ENCODE data around the gene CADPS.

The CADPS gene

GRCh38 chr3:62805580-62806277 lies 69.5 kb downstream of the CADPS start:
- DNase-seq, result no peak

DNA sequence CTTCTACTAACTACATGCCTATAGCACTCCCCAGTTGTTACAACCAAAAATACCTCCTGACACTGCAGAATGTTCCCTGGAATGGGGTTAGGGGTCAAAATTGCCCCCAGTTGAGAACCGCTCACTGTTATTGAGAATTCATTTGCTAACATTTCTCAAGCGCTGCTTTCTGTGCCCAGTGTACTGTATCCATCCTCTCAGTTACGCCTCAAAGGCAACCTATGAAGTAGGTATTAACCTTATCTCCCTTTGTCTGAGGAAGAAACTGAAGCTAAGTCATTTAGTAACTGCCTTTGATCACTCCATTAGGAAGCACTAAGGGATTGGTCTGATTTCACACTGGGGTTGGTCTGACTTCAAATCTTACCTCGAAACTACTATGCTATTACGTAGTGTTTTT lies 70.1 kb downstream of the CADPS start:
- DNase-seq, result no peak

DNA sequence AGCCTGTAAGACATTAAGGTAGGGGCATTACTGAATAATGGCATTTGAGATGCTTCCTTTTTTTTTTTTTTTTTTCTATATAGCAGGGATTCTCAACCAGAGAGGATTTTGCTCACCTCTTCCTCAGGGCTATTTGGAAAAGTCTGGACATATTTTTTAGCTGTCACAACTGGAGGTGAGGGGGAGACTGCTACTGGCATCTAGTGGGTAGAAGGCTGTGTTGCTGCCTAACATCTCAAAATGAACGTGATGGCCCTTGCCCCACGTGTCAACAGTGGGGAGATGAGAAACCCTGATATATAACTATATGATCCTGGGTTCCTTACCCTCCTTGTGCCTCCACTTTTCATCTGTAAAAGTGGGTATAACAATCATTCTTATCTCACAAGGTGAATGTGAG lies 71.9 kb downstream of the CADPS start:
- no peak for DNase-seq

- DNase-seq, result no peak
Measured at GRCh38 chr3:62798000-62798399, 77.2 kb downstream of the CADPS start.

GRCh38 chr3:62797132-62797531 lies 78.1 kb downstream of the CADPS start:
- DNase-seq, result no peak

- no peak for DNase-seq
Measured at GRCh38 chr3:62795978-62796657, 79.1 kb downstream of the CADPS start.

DNA sequence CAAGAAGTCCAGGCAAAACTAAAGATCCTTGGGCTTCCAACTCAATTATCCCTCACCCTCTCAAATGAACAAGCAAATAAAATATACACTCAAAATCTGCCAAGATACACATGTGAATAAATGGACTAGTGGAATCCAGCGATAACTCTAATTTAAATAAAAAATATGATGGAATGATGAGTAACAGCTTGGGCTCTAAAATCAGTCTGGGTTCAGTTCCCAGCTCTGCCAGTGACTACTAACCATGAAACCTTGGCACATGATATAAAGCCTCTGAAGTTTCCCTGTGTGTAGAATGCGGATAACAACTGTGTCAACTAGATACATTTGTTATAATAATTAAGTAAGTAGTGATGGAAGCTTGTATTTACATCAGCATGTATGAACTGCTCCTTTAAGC lies 81.3 kb downstream of the CADPS start:
- no peak for DNase-seq

GRCh38 chr3:62785384-62785783 lies 89.8 kb downstream of the CADPS start:
- no peak for DNase-seq

- DNase-seq, result no peak
Measured at GRCh38 chr3:62781121-62781520, 94.1 kb downstream of the CADPS start.

- no peak for DNase-seq
Measured at GRCh38 chr3:62777674-62778073, 97.5 kb downstream of the CADPS start.

GRCh38 chr3:62777130-62777529 lies 98.1 kb downstream of the CADPS start:
- DNase-seq, result no peak

DNA sequence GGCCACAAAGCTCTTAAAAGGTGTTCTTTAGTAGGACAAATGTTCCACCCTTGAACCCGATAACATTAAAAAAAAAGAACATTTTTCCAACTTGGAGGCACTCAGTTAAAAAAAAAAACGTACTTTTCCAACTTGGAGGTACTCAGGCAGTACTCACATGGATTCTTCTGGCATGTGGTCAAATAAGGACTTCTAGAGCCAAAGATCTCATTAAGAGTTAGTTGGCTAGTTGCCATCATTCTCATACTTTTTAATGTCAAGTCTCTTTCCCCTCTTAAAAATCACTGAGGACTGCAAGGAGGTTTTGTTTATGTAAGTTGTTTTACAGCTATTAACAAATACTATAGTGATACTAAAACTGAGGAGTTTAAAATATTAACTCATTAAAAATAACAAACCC lies 101.0 kb downstream of the CADPS start:
- no peak for DNase-seq

DNA sequence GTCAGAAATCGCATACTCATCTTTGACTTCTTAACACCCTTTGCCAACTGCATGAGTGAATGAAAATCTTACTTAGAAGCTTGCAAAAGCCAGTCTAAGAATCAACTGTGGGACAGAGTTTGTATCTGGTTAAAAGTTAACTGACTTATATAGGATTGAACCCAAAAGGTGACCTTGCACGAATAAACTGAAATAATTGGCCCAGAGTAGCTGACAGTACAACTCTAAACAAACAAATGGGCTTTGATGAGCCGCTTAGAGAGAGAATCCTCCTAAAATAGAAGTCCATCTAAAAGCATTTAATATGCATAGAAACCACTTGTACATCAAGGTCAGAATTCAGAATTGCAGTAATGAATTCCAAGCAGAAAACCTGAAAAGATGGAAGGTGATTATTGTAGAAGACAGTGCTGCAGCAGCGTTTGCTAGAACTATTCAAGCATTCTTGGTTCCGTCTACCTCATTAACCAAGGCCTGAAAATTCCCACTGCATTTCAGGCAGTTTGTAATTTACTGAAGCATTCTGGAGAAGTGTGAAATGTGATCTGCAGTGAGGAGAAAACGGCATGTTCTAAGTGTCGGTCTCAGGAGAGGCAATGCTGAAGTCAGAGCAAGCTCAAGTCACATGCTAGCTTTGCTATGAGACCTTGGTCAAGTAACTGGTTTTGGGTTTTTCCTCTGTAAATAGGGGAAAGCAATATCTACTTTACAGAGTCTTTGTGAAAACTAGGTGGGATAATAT lies 103.7 kb downstream of the CADPS start:
- no peak for DNase-seq

GRCh38 chr3:62768896-62769295 lies 106.3 kb downstream of the CADPS start:
- no peak for DNase-seq

DNA sequence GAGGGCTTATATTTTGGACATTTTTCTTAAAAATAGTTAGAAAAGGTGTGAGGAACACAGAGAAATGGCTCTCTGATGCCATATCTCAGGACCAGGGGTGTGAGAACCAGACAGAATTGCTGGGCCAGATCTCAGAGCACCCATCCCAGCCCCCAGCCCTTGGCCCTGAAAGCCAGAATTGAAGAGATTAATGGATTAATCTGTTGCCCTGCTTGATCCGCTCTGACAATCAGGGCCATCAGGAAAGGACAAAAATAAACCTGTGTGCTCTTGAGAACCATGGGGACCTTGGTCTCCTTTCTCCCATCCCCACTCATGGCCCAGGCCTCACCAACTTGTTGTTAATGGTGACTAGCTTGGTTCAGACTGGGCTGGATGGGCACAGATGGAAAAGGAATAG lies 113.5 kb downstream of the CADPS start:
- DNase-seq, result no peak

DNA sequence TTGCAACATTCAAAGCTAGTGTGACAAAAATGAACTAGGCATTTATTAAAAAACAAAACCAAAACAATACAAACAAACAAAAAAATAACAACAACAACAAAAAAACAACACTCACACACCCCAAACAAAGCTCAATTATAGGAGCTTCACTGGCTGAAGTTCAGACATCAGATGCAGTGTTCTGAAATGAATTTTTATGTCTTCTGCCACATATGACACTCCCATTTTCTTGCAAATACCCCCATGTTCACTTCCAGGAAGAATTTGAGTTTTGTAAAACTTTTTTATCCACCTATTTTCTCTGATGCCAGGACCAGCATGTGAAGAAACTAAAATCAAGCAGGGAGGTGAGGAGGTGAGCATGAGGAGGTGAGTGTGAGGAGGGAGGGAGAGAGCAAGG lies 113.9 kb downstream of the CADPS start:
- DNase-seq, result no peak

DNA sequence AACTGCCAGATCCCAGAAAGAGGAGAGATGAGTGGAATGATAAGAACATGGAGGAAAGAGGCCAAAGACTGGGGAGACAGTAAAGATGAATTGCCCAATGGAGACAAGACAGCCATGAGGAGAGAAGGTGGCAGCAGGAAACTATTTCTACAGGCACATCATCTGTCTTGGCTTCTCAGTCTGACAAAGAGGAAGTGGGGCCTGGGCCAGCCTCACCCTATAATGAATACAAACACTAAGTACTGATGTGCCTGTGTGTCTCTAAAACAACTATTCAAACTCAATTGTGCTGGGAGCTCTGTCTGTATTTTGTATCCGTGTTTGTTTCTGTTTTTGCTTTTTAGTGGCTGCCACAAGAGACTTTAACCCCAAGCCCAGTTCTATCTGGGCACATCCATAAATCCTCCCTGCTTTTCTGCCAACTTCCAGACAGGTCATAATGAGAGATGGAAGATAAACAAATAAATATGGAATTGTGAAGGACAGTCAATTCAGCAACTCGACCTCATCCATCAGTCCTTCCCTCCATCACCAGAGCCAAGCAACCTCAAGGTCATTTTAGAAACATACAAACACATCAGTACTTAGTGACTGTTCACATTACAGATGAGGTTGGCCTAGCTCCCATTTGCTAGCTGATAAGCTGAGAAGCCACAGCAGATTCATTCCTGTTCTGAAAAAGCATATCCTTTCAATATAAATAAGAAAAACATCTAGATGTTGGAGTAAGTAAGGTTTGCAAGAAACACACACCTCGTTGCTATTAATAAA lies 116.7 kb downstream of the CADPS start:
- DNase-seq, result no peak

- no peak for DNase-seq
Measured at GRCh38 chr3:62757045-62757444, 118.2 kb downstream of the CADPS start.

- no peak for DNase-seq
Measured at GRCh38 chr3:62755285-62755684, 119.9 kb downstream of the CADPS start.

- DNase-seq, result no peak
Measured at GRCh38 chr3:62749657-62750056, 125.6 kb downstream of the CADPS start.

GRCh38 chr3:62749130-62749529 lies 126.1 kb downstream of the CADPS start:
- no peak for DNase-seq

- no peak for DNase-seq
Measured at GRCh38 chr3:62737449-62737848, 137.8 kb downstream of the CADPS start.

- no peak for DNase-seq
Measured at GRCh38 chr3:62735510-62735909, 139.7 kb downstream of the CADPS start.
